GM19455 (cell line): Measurements from ENCODE around the gene VSIG4.

Source experiments
- ATAC-seq: cut with Tn5 transposase; IDR thresholded peaks from one replicate; pipeline ENCODE4 v1.9.1; 2021; ENCODE audit not compliant: unreplicated experiment

The VSIG4 gene

GRCh38 chrX:66009231-66009845, 30.5 kb downstream of the VSIG4 start:
- no peak for ATAC-seq

GRCh38 chrX:66008328-66008970, 31.4 kb downstream of the VSIG4 start:
- ATAC-seq, result no peak

GRCh38 chrX:66007851-66008250, 32.0 kb downstream of the VSIG4 start:
- no peak for ATAC-seq

- ATAC-seq, result no peak
Observed at GRCh38 chrX:66005830-66006449, 33.9 kb downstream of the VSIG4 start.

GRCh38 chrX:66004928-66005829, 34.7 kb downstream of the VSIG4 start:
- no peak for ATAC-seq

GRCh38 chrX:66002824-66003680, 36.8 kb downstream of the VSIG4 start:
- no peak for ATAC-seq

GRCh38 chrX:66001596-66001995, 38.3 kb downstream of the VSIG4 start:
- ATAC-seq, result no peak

- ATAC-seq, result no peak
Observed at GRCh38 chrX:66000628-66001272, 39.1 kb downstream of the VSIG4 start.

GRCh38 chrX:66000178-66000577, 39.7 kb downstream of the VSIG4 start:
- no peak for ATAC-seq

- ATAC-seq, result no peak
Observed at GRCh38 chrX:65999563-66000148, 40.2 kb downstream of the VSIG4 start.

GRCh38 chrX:65999029-65999562, 40.8 kb downstream of the VSIG4 start:
- ATAC-seq, result no peak

- ATAC-seq, result no peak
Observed at GRCh38 chrX:65997978-65998717, 41.7 kb downstream of the VSIG4 start.

GRCh38 chrX:65994519-65995506, 45.1 kb downstream of the VSIG4 start:
- ATAC-seq, result no peak

- ATAC-seq, result no peak
Observed at GRCh38 chrX:65993915-65994460, 45.9 kb downstream of the VSIG4 start.

GRCh38 chrX:65993332-65993731, 46.5 kb downstream of the VSIG4 start:
- ATAC-seq, result no peak

- ATAC-seq, result no peak
Observed at GRCh38 chrX:65990702-65991101, 49.2 kb downstream of the VSIG4 start.

- no peak for ATAC-seq
Observed at GRCh38 chrX:65987811-65988210, 52.1 kb downstream of the VSIG4 start.
